KMS-11 (cell line): ENCODE data around the gene MRPS35.

Experiments used
- H2AFZ ChIP-seq: fragments of 200-600 bp; sonication (generic); 2 replicates; pipeline ENCODE4 v1.6.1; 2016; ENCODE audit warnings: antibody characterized with exemption, mixed run types, low read depth
- H3K27ac ChIP-seq: fragments of 200-600 bp; sonication (generic); 2 replicates; pipeline ENCODE4 v1.6.1; 2016; ENCODE audit warnings: mild to moderate bottlenecking, mixed run types
- H3K27me3 ChIP-seq: fragments of 200-600 bp; sonication (generic); 2 replicates; pipeline ENCODE4 v1.6.1; 2017; ENCODE audit warnings: mild to moderate bottlenecking, low read depth, mixed run types, moderate library complexity; ENCODE audit not compliant: insufficient read depth
- H3K36me3 ChIP-seq: fragments of 200-600 bp; sonication (generic); 2 replicates; pipeline ENCODE4 v1.6.1; 2017; ENCODE audit warnings: mild to moderate bottlenecking, mixed run types; ENCODE audit not compliant: insufficient read depth
- H3K4me1 ChIP-seq: fragments of 200-600 bp; sonication (generic); 2 replicates; pipeline ENCODE4 v1.6.1; 2016; ENCODE audit warnings: mild to moderate bottlenecking, low read depth, mixed run types; ENCODE audit not compliant: poor library complexity, severe bottlenecking
- H3K4me2 ChIP-seq: fragments of 200-600 bp; sonication (generic); 2 replicates; pipeline ENCODE4 v1.7.0; 2016; ENCODE audit warnings: mild to moderate bottlenecking, mixed run types
- H3K4me3 ChIP-seq: fragments of 200-600 bp; sonication (generic); IDR thresholded peaks from 2 replicates; pipeline ENCODE4 v1.6.1; 2017; ENCODE audit warnings: low read depth, low read length, mixed read lengths; ENCODE audit not compliant: insufficient read depth
- H3K79me2 ChIP-seq: fragments of 200-600 bp; sonication (generic); 2 replicates; pipeline ENCODE4 v1.6.1; 2016; ENCODE audit warnings: low read depth, mixed run types; ENCODE audit not compliant: insufficient read depth
- H3K9ac ChIP-seq: fragments of 200-600 bp; sonication (generic); 2 replicates; pipeline ENCODE4 v1.6.1; 2016; ENCODE audit warnings: mild to moderate bottlenecking, mixed run types
- H4K20me1 ChIP-seq: fragments of 200-600 bp; sonication (generic); 2 replicates; pipeline ENCODE4 v1.6.1; 2016; ENCODE audit warnings: mild to moderate bottlenecking, mixed run types; ENCODE audit not compliant: insufficient read depth
- TF ChIP-seq, protein P1 (sequence below): fragments of 200-600 bp; sonication (generic); conservative IDR thresholded peaks from 2 replicates; pipeline ENCODE4 v1.6.1; 2017; ENCODE audit warnings: low read depth, mild to moderate bottlenecking, antibody characterized with exemption, low read length, moderate library complexity, mixed read lengths

The MRPS35 gene

DNA sequence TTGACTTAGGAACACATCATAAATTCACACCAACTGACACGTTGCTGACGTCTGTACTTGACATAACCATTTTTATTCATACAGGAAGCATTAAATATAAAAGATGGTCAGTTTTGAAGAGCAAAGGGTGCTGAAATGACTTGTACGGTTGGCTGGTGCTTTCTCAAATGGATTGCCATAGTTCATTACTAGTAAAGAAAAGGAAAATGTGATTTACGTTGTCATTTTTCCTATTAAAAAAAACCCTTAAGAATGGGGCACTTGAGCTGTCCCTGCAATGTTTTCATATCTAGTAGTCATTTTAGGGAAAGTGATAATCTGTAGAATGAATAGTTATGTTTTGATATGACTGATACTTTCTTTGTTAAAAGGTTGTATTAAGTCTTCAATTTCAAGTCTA lies 91.9 kb downstream of the MRPS35 start:
- no peak overlapping the region for H3K4me2 ChIP-seq
- H3K9ac ChIP-seq = no peak overlapping the region
- H3K4me3 ChIP-seq = no peak overlapping the region
- no peaks in the 10 kb centered on the region for H3K4me1 ChIP-seq
- no peak overlapping the region for H3K27ac ChIP-seq
- no peaks in the 10 kb centered on the region for H3K36me3 ChIP-seq
- no peaks in the 10 kb centered on the region for H3K79me2 ChIP-seq
- TF ChIP-seq, protein P1, sequence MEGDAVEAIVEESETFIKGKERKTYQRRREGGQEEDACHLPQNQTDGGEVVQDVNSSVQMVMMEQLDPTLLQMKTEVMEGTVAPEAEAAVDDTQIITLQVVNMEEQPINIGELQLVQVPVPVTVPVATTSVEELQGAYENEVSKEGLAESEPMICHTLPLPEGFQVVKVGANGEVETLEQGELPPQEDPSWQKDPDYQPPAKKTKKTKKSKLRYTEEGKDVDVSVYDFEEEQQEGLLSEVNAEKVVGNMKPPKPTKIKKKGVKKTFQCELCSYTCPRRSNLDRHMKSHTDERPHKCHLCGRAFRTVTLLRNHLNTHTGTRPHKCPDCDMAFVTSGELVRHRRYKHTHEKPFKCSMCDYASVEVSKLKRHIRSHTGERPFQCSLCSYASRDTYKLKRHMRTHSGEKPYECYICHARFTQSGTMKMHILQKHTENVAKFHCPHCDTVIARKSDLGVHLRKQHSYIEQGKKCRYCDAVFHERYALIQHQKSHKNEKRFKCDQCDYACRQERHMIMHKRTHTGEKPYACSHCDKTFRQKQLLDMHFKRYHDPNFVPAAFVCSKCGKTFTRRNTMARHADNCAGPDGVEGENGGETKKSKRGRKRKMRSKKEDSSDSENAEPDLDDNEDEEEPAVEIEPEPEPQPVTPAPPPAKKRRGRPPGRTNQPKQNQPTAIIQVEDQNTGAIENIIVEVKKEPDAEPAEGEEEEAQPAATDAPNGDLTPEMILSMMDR = no peak
- H4K20me1 ChIP-seq = no peaks in the 10 kb centered on the region
- H2AFZ ChIP-seq = no peak overlapping the region
- H3K27me3 ChIP-seq = no peaks in the 10 kb centered on the region

DNA sequence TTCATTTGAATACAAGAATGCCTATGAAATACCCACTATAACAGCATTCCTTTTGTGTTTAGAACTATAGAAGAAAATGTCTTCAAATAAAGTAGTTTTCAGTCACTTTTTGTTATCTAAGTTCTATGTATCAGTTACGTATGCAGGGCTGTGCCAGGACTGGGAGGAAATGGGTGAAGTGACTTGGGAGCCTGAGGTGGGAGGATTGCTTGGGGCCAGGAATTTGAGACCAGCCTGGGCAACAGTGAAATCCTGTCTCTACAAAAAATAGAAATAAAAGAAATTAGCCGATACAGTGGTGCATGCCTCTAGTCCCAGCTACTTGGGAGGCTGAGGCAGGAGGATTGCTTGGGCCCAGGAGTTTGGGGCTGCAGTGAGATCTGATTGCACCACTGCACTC lies 92.3 kb downstream of the MRPS35 start:
- no peaks in the 10 kb centered on the region for H3K36me3 ChIP-seq
- H2AFZ ChIP-seq = no peak overlapping the region
- H4K20me1 ChIP-seq = no peaks in the 10 kb centered on the region
- no peak overlapping the region for H3K4me2 ChIP-seq
- TF ChIP-seq, protein P1 = no peak
- H3K27ac ChIP-seq = no peak overlapping the region
- H3K4me1 ChIP-seq = no peaks in the 10 kb centered on the region
- H3K27me3 ChIP-seq = no peaks in the 10 kb centered on the region
- H3K4me3 ChIP-seq = no peak overlapping the region
- no peaks in the 10 kb centered on the region for H3K79me2 ChIP-seq
- H3K9ac ChIP-seq = no peak overlapping the region

DNA sequence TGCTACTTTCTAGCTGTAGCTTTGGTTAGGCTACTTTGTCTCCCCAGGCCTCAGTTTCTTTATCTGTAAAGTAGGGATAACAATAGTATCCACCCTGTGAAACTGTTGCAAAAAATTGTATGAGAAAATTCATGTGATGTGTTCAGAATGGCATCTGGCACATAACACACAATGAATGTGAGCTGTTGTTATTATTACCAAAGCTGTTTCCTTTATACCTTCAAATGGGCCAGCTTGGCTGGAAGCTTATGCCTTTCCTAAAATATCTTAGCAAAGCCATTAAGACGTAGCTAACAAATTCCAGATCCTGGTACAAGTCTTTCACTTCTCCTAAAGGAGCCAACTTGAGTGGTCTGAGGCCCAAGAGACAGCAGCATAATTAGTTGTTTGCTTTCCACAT lies 94.6 kb downstream of the MRPS35 start:
- TF ChIP-seq, protein P1 = no peak
- Histone ChIP-seq H2AFZ (no peak overlapping the region), H3K27ac (no peak overlapping the region), H3K4me3 (no peak overlapping the region), H3K4me2 (no peak overlapping the region), H3K79me2 (no peaks in the 10 kb centered on the region), H3K9ac (no peak overlapping the region), H3K36me3 (no peaks in the 10 kb centered on the region), H3K4me1 (no peaks in the 10 kb centered on the region), H3K27me3 (no peaks in the 10 kb centered on the region), H4K20me1 (no peaks in the 10 kb centered on the region)
